NCI-H2029 (cell line): ENCODE measurements around the gene RAPGEF2.
"Not testable (repeated sequence)": the region's sequence is repeated elsewhere in the genome, so short reads cannot be mapped to it uniquely, and the experiment has no call there.

Experiments
- DNase-seq: peaks from one replicate; lab custom pipeline; 2025; lab: John Stamatoyannopoulos, UW

RAPGEF2 gene

GRCh38 chr4:159137176-159137575 lies 34.3 kb downstream of the RAPGEF2 start:
- DNase-seq: peak; percentile 83

- no peak for DNase-seq
Measured at GRCh38 chr4:159138436-159138835, 35.6 kb downstream of the RAPGEF2 start.

- no peak for DNase-seq
Measured at GRCh38 chr4:159141193-159141592, 38.3 kb downstream of the RAPGEF2 start.

- no peak for DNase-seq
Measured at GRCh38 chr4:159142241-159142640, 39.4 kb downstream of the RAPGEF2 start.

GRCh38 chr4:159142681-159143384 lies 40.0 kb downstream of the RAPGEF2 start:
- DNase-seq: no peak

GRCh38 chr4:159143687-159144086 lies 40.8 kb downstream of the RAPGEF2 start:
- DNase-seq: no peak

- DNase-seq: no peak
Measured at GRCh38 chr4:159144112-159144694, 41.3 kb downstream of the RAPGEF2 start.

- no peak for DNase-seq
Measured at GRCh38 chr4:159145318-159145991, 42.6 kb downstream of the RAPGEF2 start.

GRCh38 chr4:159145992-159146330 lies 43.1 kb downstream of the RAPGEF2 start:
- no peak for DNase-seq

GRCh38 chr4:159146488-159146887 lies 43.6 kb downstream of the RAPGEF2 start:
- peak; percentile 77 for DNase-seq

- DNase-seq: no peak
Measured at GRCh38 chr4:159148441-159148840, 45.6 kb downstream of the RAPGEF2 start.

- no peak for DNase-seq
Measured at GRCh38 chr4:159149666-159150065, 46.8 kb downstream of the RAPGEF2 start.

GRCh38 chr4:159150396-159150795 lies 47.5 kb downstream of the RAPGEF2 start:
- DNase-seq: no peak

GRCh38 chr4:159150821-159151390 lies 48.0 kb downstream of the RAPGEF2 start:
- peak; percentile 22 for DNase-seq

GRCh38 chr4:159151689-159152088 lies 48.8 kb downstream of the RAPGEF2 start:
- no peak for DNase-seq

GRCh38 chr4:159152181-159152580 lies 49.3 kb downstream of the RAPGEF2 start:
- DNase-seq: no peak

- DNase-seq: no peak
Measured at GRCh38 chr4:159153669-159154068, 50.8 kb downstream of the RAPGEF2 start.

- no peak for DNase-seq
Measured at GRCh38 chr4:159155119-159155518, 52.2 kb downstream of the RAPGEF2 start.

GRCh38 chr4:159158083-159158617 lies 55.3 kb downstream of the RAPGEF2 start:
- DNase-seq: no peak

- DNase-seq: no peak
Measured at GRCh38 chr4:159158985-159159384, 56.1 kb downstream of the RAPGEF2 start.

GRCh38 chr4:159159611-159160010 lies 56.7 kb downstream of the RAPGEF2 start:
- no peak for DNase-seq

- DNase-seq: no peak
Measured at GRCh38 chr4:159160242-159160641, 57.4 kb downstream of the RAPGEF2 start.

- DNase-seq: not testable (repeated sequence)
Measured at GRCh38 chr4:159161436-159161835, 58.6 kb downstream of the RAPGEF2 start.
